Endothelial cell (in vitro differentiated cells): ENCODE data around the gene LY86. TPM values are rescaled to one million over a fixed set of nuclear protein-coding genes. Genes with fewer than 3 reads are reported as not detected.

Source experiments
- DNase-seq: peaks from one replicate; pipeline ENCODE4 v3.0.0; 2021; ENCODE audit warnings: low spot score
- H3K27ac Mint-ChIP-seq: one replicate; pipeline ENCODE4 v1.8.0; 2021; ENCODE audit warnings: mixed read lengths, inconsistent platforms; ENCODE audit not compliant: unreplicated experiment
- H3K27me3 Mint-ChIP-seq: one replicate; pipeline ENCODE4 v1.8.0; 2021; ENCODE audit warnings: mild to moderate bottlenecking, moderate library complexity, mixed read lengths, inconsistent platforms; ENCODE audit not compliant: unreplicated experiment
- H3K36me3 Mint-ChIP-seq: one replicate; pipeline ENCODE4 v1.8.0; 2021; ENCODE audit warnings: mild to moderate bottlenecking, low read depth, mixed read lengths, inconsistent platforms; ENCODE audit not compliant: unreplicated experiment
- H3K4me1 Mint-ChIP-seq: one replicate; pipeline ENCODE4 v1.8.0; 2021; ENCODE audit warnings: mild to moderate bottlenecking, mixed read lengths, inconsistent platforms; ENCODE audit not compliant: unreplicated experiment
- H3K4me3 Mint-ChIP-seq: one replicate; pipeline ENCODE4 v1.8.0; 2021; ENCODE audit warnings: mild to moderate bottlenecking, mixed read lengths, inconsistent platforms; ENCODE audit not compliant: unreplicated experiment
- H3K9me3 Mint-ChIP-seq: one replicate; pipeline ENCODE4 v1.8.0; 2021; ENCODE audit warnings: mixed read lengths, inconsistent platforms; ENCODE audit not compliant: unreplicated experiment
- CTCF ChIP-seq: fragments of 200-600 bp; sonication (generic); IDR thresholded peaks from one replicate; pipeline ENCODE4 v1.5.0; 2021; ENCODE audit warnings: antibody characterized with exemption; ENCODE audit not compliant: unreplicated experiment
- total RNA-seq: library from RNA; stranded (reverse); fragmentation: NEBNext Ultra II Directional; extraction: Animal tissue kit (Norgen Biotek cat#: 25700); gene quantifications from one replicate; pipeline ENCODE4 v1.2.1, GENCODE V29; 2021; ENCODE audit not compliant: unreplicated experiment

LY86 gene
- total RNA-seq, 1 donor from 2014 or later: not detected

GRCh38 chr6:6688283-6688682 is 99.8 kb downstream of the LY86 start:
- Mint-ChIP-seq H3K27me3 (peaks cover 3% of the 10 kb centered on the region), H3K4me1 (peaks cover 28% of the 10 kb centered on the region), H3K4me3 (peak overlapping the region; percentile 1), H3K27ac (peak overlapping the region; percentile 23), H3K36me3 (no peaks in the 10 kb centered on the region), H3K9me3 (no peaks in the 10 kb centered on the region)
- no peak for TF ChIP-seq CTCF
- DNase-seq: no peak

GRCh38 chr6:6688951-6689350 is 100.4 kb downstream of the LY86 start:
- peaks cover 28% of the 10 kb centered on the region for H3K4me1 Mint-ChIP-seq
- no peak for TF ChIP-seq CTCF
- no peak overlapping the region for H3K27ac Mint-ChIP-seq
- H3K4me3 Mint-ChIP-seq: no peak overlapping the region
- peaks cover 3% of the 10 kb centered on the region for H3K27me3 Mint-ChIP-seq
- H3K9me3 Mint-ChIP-seq: no peaks in the 10 kb centered on the region
- no peak for DNase-seq
- no peaks in the 10 kb centered on the region for H3K36me3 Mint-ChIP-seq

GRCh38 chr6:6689400-6690143 is 101.1 kb downstream of the LY86 start:
- Mint-ChIP-seq H3K27ac (peak overlapping the region; percentile 6), H3K36me3 (no peaks in the 10 kb centered on the region), H3K4me3 (no peak overlapping the region), H3K27me3 (peaks cover 3% of the 10 kb centered on the region), H3K4me1 (peaks cover 28% of the 10 kb centered on the region), H3K9me3 (no peaks in the 10 kb centered on the region)
- no peak for DNase-seq
- no peak for TF ChIP-seq CTCF

GRCh38 chr6:6690144-6690483 is 101.6 kb downstream of the LY86 start:
- Mint-ChIP-seq H3K4me1 (peaks cover 32% of the 10 kb centered on the region), H3K27me3 (peaks cover 3% of the 10 kb centered on the region), H3K36me3 (no peaks in the 10 kb centered on the region), H3K9me3 (no peaks in the 10 kb centered on the region), H3K4me3 (no peak overlapping the region), H3K27ac (no peak overlapping the region)
- no peak for TF ChIP-seq CTCF
- DNase-seq: no peak

GRCh38 chr6:6694368-6694780 is 105.9 kb downstream of the LY86 start:
- H3K9me3 Mint-ChIP-seq: no peaks in the 10 kb centered on the region
- peaks cover 8% of the 10 kb centered on the region for H3K27me3 Mint-ChIP-seq
- no peak for TF ChIP-seq CTCF
- H3K4me3 Mint-ChIP-seq: no peak overlapping the region
- H3K36me3 Mint-ChIP-seq: no peaks in the 10 kb centered on the region
- H3K4me1 Mint-ChIP-seq: peaks cover 34% of the 10 kb centered on the region
- H3K27ac Mint-ChIP-seq: no peak overlapping the region
- no peak for DNase-seq
